NCI-H1092 (cell line): ENCODE measurements around the gene GPATCH4.
"Not testable (repeated sequence)": the region's sequence is repeated elsewhere in the genome, so short reads cannot be mapped to it uniquely, and the experiment has no call there.

Experiments
- DNase-seq: peaks from one replicate; lab custom pipeline; 2025; lab: John Stamatoyannopoulos, UW

GPATCH4 gene

DNA sequence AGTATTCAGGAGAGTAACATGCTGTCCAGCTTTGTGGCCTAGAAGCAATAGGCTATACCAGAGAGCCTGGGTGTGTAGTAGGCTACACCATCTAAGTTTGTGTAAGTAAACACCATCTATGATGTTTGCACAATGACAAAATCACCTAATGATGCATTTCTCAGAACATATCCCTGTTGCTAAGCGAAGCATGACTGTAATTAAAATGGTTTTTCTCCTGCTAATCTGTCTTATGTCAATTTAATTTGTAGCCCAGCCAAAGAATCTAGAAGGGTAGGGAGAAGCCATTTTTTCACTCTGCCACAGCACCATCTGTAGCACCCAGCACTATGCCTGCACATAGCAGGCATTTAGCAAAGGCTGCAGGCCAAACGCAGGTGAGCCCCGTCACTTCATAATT lies 23.7 kb downstream of the GPATCH4 start:
- DNase-seq = no peak

DNA sequence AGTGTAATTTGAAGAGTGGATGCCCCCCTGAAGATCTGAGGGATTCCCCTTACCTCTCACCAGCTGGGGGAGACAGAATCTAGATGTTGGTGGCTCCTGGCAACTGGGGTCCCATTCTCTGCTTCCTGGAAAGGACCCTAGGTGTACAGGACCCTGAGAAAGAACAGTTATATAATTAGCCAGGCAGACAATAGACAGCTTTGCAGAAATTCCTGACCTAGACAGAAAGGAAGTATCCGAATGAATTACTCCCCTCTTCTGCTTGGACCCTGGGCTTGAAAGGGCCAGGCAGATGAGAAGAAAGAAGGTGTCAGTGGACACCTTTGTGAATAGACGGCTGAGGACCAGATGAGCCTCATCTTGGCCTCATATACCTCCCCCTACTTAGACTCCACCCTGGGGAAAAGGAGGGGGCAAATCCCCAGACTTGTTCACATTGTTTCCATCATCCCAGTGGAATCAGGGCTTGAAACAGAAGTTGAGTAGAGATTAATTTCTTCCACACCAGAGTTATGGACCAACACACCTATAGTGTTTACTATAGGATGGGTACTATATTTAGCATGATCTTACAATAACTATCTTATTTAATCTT lies 27.1 kb downstream of the GPATCH4 start:
- no peak for DNase-seq

GRCh38 chr1:156572663-156573018 lies 28.6 kb downstream of the GPATCH4 start:
- DNase-seq = no peak

DNA sequence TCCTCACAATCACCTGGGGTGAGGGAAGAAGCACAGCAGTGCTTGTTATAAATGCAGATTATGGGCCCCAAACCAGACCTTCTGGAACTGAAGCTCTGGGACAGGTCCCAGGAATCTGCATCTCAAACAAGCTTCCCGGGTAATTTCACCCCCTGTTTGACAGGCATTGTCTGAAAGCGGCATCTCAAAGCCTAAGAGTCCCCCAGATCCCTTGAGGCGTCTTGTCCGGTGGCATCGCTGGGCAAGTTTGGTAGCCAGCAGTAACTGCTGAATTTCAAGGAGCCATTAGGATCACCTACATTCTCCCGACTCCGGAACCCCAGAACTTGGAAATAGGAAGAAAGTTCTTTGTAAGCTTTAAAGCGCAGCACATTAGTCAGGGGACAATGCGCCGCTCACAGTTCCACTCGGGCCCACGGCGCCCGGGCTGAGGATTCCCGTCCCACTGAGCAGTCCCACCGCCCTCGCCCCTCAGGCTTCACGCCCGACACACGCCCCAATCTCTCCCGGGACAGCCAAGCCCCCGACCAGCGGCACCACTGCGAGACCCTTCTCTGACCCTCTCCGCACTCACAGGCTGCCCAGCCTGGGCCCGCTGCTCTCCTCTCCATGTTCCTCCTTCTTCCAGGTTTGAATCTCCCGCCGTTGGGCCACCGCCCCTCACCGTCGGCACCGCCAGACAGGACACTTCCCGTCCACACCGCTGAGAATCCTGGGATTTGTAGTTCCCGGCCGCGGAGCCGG lies 29.2 kb downstream of the GPATCH4 start, which contains the start of gene IQGAP3:
Gene IQGAP3, minus strand, starts transcription at position 647 of the 744 bp plus-strand sequence. Its CDS starts 36 bp downstream, at position 611.
- DNase-seq = peak; percentile 72

- DNase-seq = no peak
Measured at GRCh38 chr1:156571261-156571852, 29.9 kb downstream of the GPATCH4 start.

- DNase-seq = no peak
Measured at GRCh38 chr1:156566436-156566835, 34.8 kb downstream of the GPATCH4 start.

DNA sequence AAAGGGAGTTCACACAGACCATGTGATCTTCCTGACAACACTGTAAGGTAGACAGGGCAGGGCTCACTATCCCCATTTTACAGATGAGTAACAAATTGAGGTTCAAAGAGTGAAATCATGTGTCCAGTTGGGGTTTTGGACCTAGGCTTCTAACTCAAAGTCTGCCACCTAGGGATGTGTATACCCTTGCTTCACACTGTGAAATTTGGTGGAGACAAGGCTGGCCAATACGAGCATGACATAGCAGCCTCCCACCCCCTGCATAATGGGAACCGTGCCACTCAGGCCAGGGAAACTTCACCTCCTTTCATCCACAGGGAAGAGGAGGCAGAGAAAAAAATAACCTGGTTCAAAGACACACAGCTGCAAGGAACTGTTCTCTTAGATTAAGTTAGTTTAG lies 35.8 kb downstream of the GPATCH4 start:
- no peak for DNase-seq

DNA sequence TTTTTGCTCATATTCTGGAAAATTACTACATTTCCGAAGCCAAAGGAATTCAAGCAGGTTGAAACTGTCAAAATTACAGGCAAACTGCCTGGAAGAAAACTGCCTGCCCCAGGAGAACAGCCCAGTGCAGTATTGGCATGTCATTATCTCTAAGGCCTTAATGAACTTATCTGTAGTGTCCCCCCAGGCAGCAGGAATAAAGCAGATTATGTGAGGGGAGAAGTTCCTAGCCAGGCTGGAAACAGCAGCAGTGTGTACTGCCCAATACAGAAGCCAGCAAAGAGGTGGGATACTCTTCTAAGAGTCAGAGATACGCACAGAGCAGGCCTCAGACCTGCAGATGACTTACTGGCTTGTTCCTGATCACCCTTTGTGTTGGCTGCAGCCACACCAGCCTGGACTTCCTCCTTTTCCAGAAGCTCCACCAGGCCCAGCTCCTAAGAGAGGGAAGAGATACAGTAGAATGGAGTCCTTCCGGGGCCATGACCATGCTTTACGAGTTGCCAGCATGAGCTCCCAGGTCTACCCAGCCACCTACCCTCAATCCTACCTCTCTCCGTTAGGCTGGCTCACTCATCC lies 40.6 kb downstream of the GPATCH4 start:
- DNase-seq = no peak

GRCh38 chr1:156559797-156560385 lies 41.4 kb downstream of the GPATCH4 start:
- DNase-seq = no peak

DNA sequence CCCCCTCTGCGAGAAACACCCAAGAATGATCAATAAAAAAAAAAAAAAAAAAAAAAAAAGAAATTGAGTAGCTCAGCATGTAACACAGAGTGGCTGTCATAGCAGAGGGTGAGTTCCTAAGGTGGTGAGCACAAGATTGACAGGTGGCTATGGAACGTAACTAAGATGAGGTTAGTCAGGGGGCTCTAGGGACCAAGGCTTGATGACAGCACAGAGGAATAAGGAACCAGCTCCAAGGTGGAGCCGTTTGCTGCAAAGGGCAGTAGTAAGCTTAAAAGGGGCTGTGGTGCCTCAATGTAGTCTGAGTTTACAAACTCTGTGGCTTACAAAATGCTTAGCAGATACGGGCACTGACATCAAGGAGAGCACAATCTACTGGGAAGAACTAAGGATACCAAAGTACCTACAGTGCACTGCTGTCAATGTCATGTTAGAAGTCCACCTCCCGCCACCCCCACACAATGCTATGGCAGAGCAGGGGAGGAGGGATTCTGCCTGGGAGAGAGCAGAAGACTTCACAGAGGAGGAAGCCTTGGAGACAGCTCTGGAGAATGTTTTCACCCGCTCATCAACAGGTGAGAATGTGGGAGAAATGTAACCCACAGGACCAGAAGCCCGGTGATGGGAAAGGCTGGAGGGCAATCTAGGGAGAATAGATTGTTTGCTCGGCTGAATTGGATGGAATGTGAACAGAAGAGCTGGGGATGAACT lies 42.0 kb downstream of the GPATCH4 start:
- DNase-seq = no peak

DNA sequence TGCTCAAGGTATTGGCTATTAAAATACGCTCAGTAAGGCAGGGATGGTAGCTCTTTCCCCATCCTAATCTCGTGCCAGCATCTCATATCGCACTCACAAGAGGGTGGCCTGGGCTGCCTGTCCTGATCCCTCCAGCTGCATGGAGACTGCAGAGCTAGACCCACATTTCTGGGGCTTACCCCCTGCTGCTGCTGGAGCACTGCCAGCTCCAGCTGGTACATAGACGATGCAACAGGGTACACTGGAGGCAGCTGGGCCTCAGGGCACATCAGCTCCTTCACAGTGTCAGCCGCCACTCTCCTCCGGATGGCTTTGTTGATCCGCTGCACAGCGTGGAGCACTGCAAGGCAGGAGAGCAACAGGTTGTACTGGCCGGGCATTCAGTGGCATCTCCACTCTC lies 44.9 kb downstream of the GPATCH4 start:
- DNase-seq = no peak

GRCh38 chr1:156555715-156556114 lies 45.6 kb downstream of the GPATCH4 start:
- no peak for DNase-seq

GRCh38 chr1:156554971-156555370 lies 46.3 kb downstream of the GPATCH4 start:
- DNase-seq = no peak

- DNase-seq = no peak
Measured at GRCh38 chr1:156553860-156554485, 47.3 kb downstream of the GPATCH4 start.

- not testable (repeated sequence) for DNase-seq
Measured at GRCh38 chr1:156552937-156553336, 48.3 kb downstream of the GPATCH4 start.

DNA sequence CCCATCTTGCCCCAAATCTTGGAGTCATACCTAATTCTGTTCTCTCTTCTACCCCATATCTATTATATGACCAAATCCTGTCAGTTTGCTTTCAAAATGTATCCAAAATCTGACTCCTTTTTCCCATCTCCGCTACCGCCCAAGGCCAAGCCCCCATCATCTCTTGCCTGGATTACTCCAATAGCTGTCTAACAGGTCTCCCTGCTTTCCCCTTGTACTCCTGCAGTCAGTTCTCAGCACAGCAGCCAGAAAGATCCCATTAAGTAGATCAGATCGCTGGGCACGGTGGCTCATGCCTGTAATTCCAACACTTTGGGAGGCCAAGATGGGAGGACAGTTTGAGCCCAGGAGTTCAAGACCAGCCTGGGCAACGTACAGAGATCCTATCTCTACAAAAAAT lies 48.8 kb downstream of the GPATCH4 start:
- no peak for DNase-seq

DNA sequence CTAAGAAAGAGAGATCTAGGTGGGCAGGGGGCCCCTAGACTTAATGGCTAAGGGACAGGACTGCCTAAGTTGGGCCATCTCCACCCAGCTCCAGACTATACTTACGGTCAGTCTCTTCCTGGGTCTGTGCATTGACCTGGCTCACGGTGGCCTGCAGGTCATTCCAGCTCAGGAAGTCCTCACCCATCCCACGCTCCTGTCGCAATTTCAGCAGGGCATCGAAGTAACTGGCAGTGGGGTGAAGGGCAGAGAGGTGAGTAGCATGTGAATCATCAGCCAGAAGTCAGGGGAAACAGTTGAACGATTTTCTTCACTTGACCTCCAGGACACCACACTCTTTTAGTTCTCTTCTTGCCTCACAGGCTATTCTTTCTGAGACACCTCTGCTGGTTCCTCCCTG lies 49.4 kb downstream of the GPATCH4 start:
- DNase-seq = no peak

GRCh38 chr1:156551066-156551643 lies 50.1 kb downstream of the GPATCH4 start:
- no peak for DNase-seq

DNA sequence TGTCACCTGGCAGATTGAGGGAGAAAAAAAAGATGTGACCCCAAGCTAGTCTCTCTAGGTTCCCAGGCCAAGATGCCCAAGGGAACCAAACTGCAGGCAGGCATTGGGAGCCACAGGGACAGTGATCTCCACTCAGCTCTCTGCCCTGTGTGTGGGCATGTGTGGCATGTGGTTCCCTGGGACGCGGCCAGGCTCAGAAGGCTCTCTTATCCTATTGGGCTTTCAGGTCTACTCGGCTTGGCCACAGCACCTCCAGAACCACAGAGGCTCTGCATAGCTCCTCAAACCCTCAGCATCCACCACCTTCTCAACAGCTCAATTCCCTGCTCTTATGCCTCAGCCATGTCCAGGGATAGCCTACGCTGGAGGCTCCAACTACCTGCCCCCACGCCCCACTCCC lies 50.9 kb downstream of the GPATCH4 start:
- DNase-seq = no peak

DNA sequence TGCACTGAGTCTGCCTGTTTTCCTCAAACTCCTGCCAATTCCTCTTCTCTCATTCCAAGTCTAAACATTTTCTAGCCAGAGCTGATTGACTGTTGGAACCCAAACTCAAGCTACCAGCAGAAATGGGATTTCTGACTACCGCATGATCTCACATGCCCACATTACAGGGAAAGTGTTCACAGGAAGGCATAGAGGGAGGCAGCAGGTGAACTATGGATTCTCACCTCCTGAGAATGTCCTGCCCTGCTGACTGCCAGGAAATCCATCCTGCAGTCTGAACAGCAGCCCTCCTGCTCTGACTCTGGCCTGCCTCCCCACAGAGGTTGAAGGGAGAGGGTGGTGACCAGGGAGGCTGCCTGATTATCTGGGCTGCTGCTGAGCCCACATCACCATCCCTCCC lies 51.4 kb downstream of the GPATCH4 start:
- no peak for DNase-seq

DNA sequence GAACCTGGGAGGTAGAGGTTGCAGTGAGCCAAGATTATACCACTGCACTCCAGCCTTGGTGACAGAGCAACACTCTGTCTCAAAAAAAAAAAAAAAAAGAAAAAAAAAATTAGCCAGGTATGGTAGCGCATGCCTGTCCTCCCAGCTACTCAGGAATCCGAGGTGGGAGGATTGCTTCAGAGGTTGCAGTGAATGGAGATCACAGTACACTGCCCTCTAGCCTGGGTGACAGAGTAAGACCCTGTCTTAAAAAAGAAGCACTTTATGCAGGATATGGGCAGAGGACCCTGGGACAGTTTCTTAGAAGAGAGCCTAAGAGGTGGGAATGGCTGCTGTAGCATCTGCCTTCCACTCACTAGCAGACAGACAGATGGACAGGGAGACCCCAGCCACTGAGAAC lies 51.9 kb downstream of the GPATCH4 start:
- no peak for DNase-seq
